Left ventricle myocardium inferior (tissue), 1 donor: ENCODE results near the gene TMEM30A. TPM values are rescaled to one million over a fixed set of nuclear protein-coding genes. Genes with fewer than 3 reads are reported as not detected.

Experiments used
- DNase-seq: peaks from one replicate; pipeline ENCODE4 v3.0.0-alpha.2; 2020
- H3K27ac ChIP-seq: fragments of 200-600 bp; replicated peaks from 2 replicates; pipeline ENCODE4 v1.8.0; 2021
- H3K27me3 ChIP-seq: fragments of 200-600 bp; 2 replicates; pipeline ENCODE4 v1.8.0; 2021; ENCODE audit warnings: low read depth
- H3K36me3 ChIP-seq: fragments of 200-600 bp; 2 replicates; pipeline ENCODE4 v1.8.0; 2021
- H3K4me1 ChIP-seq: fragments of 200-600 bp; 2 replicates; pipeline ENCODE4 v1.8.0; 2021
- H3K4me3 ChIP-seq: fragments of 200-600 bp; 2 replicates; pipeline ENCODE4 v1.8.0; 2021; ENCODE audit warnings: mild to moderate bottlenecking, moderate library complexity
- H3K9me3 ChIP-seq: fragments of 200-600 bp; replicated peaks from 2 replicates; pipeline ENCODE4 v1.8.0; 2021
- CTCF ChIP-seq: fragments of 200-600 bp; IDR thresholded peaks from 2 replicates; pipeline ENCODE4 v1.8.0; 2021; ENCODE audit warnings: antibody characterized with exemption, mild to moderate bottlenecking, borderline replicate concordance
- intact Hi-C: fragments of 100-400 bp; cut with micrococcal nuclease; formaldehyde crosslinking; loops from one replicate; pipeline ENCODE4 v1.11.0; 2022
- total RNA-seq: library from RNA; stranded (reverse); fragmentation: NEBNext Ultra II Directional; extraction: Animal tissue kit (Norgen Biotek cat#: 25700); gene quantifications from one replicate; pipeline ENCODE4 v1.2.1, GENCODE V29; 2021
- donor health status: DM: no; HTN: yes; CAD: no; lungs with severe emphysema.

Gene TMEM30A
- total RNA-seq, 1 donor from 2014 or later, result 52.3 TPM

- Histone ChIP-seq H3K9me3 (peaks cover 3% of the 10 kb centered on the region), H3K27ac (no peak overlapping the region), H3K27me3 (no peaks in the 10 kb centered on the region), H3K4me3 (no peak overlapping the region), H3K36me3 (peaks cover 15% of the 10 kb centered on the region), H3K4me1 (peaks cover 29% of the 10 kb centered on the region)
- TF ChIP-seq CTCF, result no peak
- no peak for DNase-seq
- intact Hi-C loops, result no loop called here
Observed at GRCh38 chr6:75301088-75301487, 16.5 kb upstream of the TMEM30A start.

GRCh38 chr6:75300531-75300855 lies 15.9 kb upstream of the TMEM30A start:
- no peak for DNase-seq
- intact Hi-C loops, result no loop called here
- no peak for TF ChIP-seq CTCF
- Histone ChIP-seq H3K27me3 (no peaks in the 10 kb centered on the region), H3K36me3 (peaks cover 17% of the 10 kb centered on the region), H3K27ac (peak overlapping the region; percentile 36), H3K4me1 (peaks cover 23% of the 10 kb centered on the region), H3K4me3 (no peak overlapping the region), H3K9me3 (peaks cover 3% of the 10 kb centered on the region)

- H3K27ac ChIP-seq, result peak overlapping the region; percentile 36
- H3K36me3 ChIP-seq, result peaks cover 20% of the 10 kb centered on the region
- no peak for TF ChIP-seq CTCF
- H3K27me3 ChIP-seq, result no peaks in the 10 kb centered on the region
- no peak for DNase-seq
- H3K4me1 ChIP-seq, result peaks cover 23% of the 10 kb centered on the region
- peaks cover 3% of the 10 kb centered on the region for H3K9me3 ChIP-seq
- intact Hi-C loops, result loop anchor here (5.0 kb wide), 1 partner anchor 207 kb away; no protein-coding TSS in a partner anchor
- no peak overlapping the region for H3K4me3 ChIP-seq
Observed at GRCh38 chr6:75299801-75300530, 15.4 kb upstream of the TMEM30A start.

GRCh38 chr6:75296811-75297779 lies 12.5 kb upstream of the TMEM30A start:
- no peak overlapping the region for H3K4me3 ChIP-seq
- intact Hi-C loops, result loop anchor here (5.0 kb wide), 1 partner anchor 210 kb away; no protein-coding TSS in a partner anchor
- peaks cover 10% of the 10 kb centered on the region for H3K36me3 ChIP-seq
- H3K4me1 ChIP-seq, result peaks cover 35% of the 10 kb centered on the region
- no peak for DNase-seq
- no peak overlapping the region for H3K27ac ChIP-seq
- H3K9me3 ChIP-seq, result no peaks in the 10 kb centered on the region
- no peaks in the 10 kb centered on the region for H3K27me3 ChIP-seq
- TF ChIP-seq CTCF, result peak; percentile 75

- H3K27me3 ChIP-seq, result no peaks in the 10 kb centered on the region
- DNase-seq, result no peak
- H3K27ac ChIP-seq, result peak overlapping the region; percentile 37
- peaks cover 19% of the 10 kb centered on the region for H3K36me3 ChIP-seq
- H3K9me3 ChIP-seq, result no peaks in the 10 kb centered on the region
- H3K4me1 ChIP-seq, result peaks cover 31% of the 10 kb centered on the region
- intact Hi-C loops, result no loop called here
- no peak overlapping the region for H3K4me3 ChIP-seq
- no peak for TF ChIP-seq CTCF
Observed at GRCh38 chr6:75292555-75292954, 8.0 kb upstream of the TMEM30A start.
